NCI-H1694 (cell line): ENCODE results near the gene SIGLEC9.

Experiments used
- DNase-seq: peaks from one replicate; lab custom pipeline; 2025; lab: John Stamatoyannopoulos, UW

SIGLEC9 gene

GRCh38 chr19:51124729-51125128 lies at the start of gene SIGLEC9:
SIGLEC9 (plus strand) TSS chr19:51124906; CDS start chr19:51124975, 69 bp downstream.
- no peak for DNase-seq

- no peak for DNase-seq
Measured at GRCh38 chr19:51075998-51076397, 48.7 kb upstream of the SIGLEC9 start.

GRCh38 chr19:51076631-51077213 lies 48.0 kb upstream of the SIGLEC9 start:
- no peak for DNase-seq

GRCh38 chr19:51078104-51078503 lies 46.6 kb upstream of the SIGLEC9 start:
- DNase-seq = no peak

- DNase-seq = no peak
Measured at GRCh38 chr19:51078731-51079130, 46.0 kb upstream of the SIGLEC9 start.

GRCh38 chr19:51079481-51080110 lies 45.1 kb upstream of the SIGLEC9 start:
- no peak for DNase-seq

- no peak for DNase-seq
Measured at GRCh38 chr19:51081476-51081875, 43.2 kb upstream of the SIGLEC9 start.

GRCh38 chr19:51082611-51083010 lies 42.1 kb upstream of the SIGLEC9 start, which contains the start of gene KLK14:
KLK14 (minus strand) TSS chr19:51082887; CDS start chr19:51082614, 273 bp downstream.
- DNase-seq = no peak

GRCh38 chr19:51083181-51083580 lies 41.5 kb upstream of the SIGLEC9 start:
- DNase-seq = no peak

- no peak for DNase-seq
Measured at GRCh38 chr19:51083783-51084182, 40.9 kb upstream of the SIGLEC9 start.

- no peak for DNase-seq
Measured at GRCh38 chr19:51084505-51084904, 40.2 kb upstream of the SIGLEC9 start.

- no peak for DNase-seq
Measured at GRCh38 chr19:51086153-51086850, 38.4 kb upstream of the SIGLEC9 start.

- DNase-seq = no peak
Measured at GRCh38 chr19:51089786-51090185, 34.9 kb upstream of the SIGLEC9 start.

- DNase-seq = no peak
Measured at GRCh38 chr19:51090471-51090870, 34.2 kb upstream of the SIGLEC9 start.

- DNase-seq = no peak
Measured at GRCh38 chr19:51091126-51091525, 33.6 kb upstream of the SIGLEC9 start.

GRCh38 chr19:51091895-51092873 lies 32.5 kb upstream of the SIGLEC9 start:
- DNase-seq = no peak

GRCh38 chr19:51093101-51093500 lies 31.6 kb upstream of the SIGLEC9 start:
- no peak for DNase-seq

GRCh38 chr19:51093510-51094345 lies 31.0 kb upstream of the SIGLEC9 start:
- DNase-seq = no peak

- no peak for DNase-seq
Measured at GRCh38 chr19:51094696-51095279, 29.9 kb upstream of the SIGLEC9 start.

- DNase-seq = no peak
Measured at GRCh38 chr19:51096473-51097165, 28.1 kb upstream of the SIGLEC9 start.
